Tongue (tissue), 2 donors: ENCODE measurements around the gene SLC1A7. TPM values are rescaled to one million over a fixed set of nuclear protein-coding genes. Genes with fewer than 3 reads are reported as not detected.

ENCODE experiments used
- DNase-seq: peaks from one replicate; pipeline ENCODE4 v3.0.0-alpha.2; 2015
- total RNA-seq: library from RNA; depleted of rRNA; stranded (reverse); fragments of >200 nt; gene quantifications from one replicate; pipeline ENCODE4 v1.2.3, GENCODE V29; 2014

Gene SLC1A7
- total RNA-seq, 1 donor from 2014 or later = not detected

DNA sequence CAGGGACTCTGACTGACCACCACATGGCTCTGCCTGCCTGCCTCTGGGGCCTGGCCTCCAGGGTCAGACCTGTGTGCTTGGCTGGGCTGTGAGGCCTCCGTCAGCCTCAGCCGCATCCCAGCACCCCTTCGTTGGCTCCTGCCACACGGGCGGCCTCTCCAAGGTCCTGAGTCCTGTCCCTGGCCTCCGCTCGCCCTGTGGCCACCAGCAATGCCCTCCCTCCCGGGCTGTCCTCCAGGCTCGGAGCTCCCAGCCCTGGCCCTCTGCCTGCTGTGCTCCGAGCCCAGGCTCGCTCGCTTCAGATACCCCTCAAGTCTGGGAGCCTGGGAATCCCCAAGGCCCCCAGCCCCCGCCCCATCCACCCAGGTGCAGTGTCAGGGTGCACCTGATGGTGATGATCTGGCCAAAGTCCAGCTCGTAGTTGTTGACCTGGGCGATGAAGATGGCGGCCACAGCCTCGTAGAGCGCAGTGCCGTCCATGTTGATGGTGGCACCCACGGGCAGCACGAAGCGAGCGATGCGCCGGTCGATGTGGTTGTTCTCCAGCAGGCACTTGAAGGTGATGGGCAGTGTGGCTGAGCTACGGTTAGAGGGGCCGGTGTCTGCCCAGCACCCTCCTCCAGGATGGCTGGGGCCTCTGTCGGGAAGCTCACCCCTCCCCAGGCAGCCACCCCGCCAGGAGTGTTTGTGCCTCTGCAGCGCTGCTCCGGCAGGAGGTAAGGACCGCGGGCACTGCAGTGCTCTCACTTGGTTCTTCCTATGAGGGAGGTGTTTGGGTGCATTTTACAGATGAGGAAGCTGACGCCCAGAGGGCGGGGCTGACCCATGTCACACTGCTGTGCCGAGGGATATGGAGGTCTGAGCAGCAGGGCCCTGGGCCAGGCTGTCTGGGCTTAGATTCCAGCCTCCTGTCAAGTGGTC is 52.0 kb downstream of the SLC1A7 start:
- DNase-seq = no peak

GRCh38 chr1:53089478-53090226 is 52.8 kb downstream of the SLC1A7 start:
- no peak for DNase-seq

GRCh38 chr1:53088616-53089300 is 53.7 kb downstream of the SLC1A7 start:
- peak; percentile 86 for DNase-seq

DNA sequence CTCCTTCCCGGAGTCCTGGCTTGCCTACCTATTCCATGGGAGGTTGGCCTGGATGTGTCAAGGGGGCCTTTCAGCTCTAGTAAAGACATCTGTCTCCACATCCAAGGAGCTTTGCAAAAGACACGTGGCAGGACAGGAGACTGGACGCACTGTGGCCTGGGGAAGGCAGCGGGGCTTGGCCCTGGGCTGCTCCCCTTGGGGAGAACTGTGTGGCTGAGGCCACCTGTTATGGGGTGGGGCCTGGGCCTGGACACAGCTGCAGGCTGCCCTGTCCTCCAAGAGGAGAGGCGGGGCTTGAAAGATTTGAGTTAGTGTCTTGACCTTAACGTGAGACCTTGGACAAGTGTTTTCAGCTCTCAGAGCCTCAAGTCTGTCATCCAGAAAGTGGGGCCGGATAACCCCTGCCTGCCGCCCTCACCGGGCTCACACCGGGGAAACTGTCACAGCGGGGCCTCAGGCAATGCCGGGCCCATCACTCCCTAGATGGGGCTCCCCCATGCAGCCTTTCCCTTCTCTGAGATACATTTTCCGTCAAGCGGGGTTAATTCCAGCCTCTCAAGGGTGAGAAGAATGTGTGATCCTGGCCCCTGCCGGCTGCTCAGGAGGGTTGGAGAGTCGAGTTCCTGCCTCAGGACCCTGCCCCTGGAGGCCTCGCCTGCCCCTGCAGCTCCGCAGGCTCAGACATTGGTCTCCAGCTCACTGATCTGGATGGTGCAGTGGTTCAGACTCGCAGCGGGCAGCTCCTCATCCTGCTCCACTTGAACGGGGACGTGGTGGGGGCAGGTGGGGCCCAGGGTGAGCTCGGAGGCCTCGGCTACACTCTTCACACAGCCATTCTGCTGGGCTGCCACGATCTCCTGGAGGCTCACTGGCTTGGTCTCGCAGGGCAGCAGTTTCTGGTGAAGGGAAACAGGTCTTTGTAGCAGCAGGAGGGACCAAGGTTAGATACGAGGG is 54.8 kb downstream of the SLC1A7 start:
- DNase-seq = peak; percentile 59

DNA sequence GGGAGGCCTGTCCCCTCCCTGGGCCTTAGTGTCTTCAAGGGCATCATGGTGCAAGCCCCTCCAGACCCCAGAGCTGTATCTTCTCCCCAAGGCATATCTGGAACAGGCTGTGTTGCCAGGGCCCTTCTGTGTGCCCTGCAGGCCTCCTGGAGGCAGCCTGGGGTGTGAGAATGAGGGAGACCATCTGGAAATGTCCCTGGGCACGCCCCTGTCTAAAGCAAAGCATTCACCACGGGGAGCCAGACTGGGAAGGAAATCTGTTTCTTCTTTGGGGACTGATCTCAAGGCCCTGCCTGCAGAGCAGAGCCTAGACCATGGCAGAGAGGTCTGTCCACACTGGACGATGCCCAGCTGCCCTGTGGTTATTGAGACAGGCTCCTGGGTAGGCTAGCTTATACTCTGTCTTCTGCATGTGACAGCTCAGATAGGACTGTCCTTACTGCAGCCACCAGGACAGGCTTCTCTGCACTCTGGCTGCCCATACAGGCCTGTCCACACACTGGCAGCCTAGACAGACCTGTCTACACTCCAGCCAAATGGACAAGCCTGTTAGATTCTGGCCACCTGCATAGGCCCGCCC is 55.9 kb downstream of the SLC1A7 start:
- peak; percentile 65 for DNase-seq

DNA sequence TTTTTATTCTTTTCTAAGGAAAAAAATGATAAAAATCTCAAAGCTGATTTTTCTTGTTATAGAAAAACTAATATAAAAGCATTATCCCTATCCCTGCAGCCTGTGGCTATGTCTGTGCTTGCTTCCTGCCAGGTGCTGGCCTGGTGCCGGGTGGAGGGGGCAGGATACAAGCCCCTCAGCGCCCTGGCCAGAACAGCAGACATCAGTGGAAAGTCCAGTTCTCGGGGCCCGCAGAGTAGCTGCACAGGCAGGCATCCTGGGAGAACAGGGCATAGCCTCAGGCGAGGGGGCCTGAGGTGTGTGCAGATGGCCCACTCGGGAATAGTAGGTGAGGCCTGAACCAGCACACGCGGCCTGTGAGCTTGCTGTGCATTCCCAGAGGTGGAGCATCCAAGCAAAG is 57.0 kb downstream of the SLC1A7 start:
- no peak for DNase-seq

DNA sequence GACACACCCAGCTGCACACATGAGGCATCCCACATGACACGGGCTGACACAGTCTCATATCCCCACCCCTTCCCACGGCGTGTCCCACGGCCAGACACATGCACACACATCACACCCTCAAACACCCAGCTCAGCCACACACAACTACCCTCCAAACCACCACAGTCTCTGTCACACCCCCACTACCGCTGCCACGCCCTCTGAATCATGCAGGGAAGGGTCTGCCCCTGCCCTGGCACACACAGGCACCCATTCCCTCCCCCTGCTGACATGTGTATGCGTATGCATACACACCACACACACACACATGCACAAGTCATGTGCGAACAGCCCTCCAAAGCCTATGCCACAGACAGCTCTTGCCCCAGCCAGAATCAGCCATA is 57.9 kb downstream of the SLC1A7 start:
- DNase-seq = no peak

GRCh38 chr1:53083636-53084588 is 58.5 kb downstream of the SLC1A7 start:
- no peak for DNase-seq

DNA sequence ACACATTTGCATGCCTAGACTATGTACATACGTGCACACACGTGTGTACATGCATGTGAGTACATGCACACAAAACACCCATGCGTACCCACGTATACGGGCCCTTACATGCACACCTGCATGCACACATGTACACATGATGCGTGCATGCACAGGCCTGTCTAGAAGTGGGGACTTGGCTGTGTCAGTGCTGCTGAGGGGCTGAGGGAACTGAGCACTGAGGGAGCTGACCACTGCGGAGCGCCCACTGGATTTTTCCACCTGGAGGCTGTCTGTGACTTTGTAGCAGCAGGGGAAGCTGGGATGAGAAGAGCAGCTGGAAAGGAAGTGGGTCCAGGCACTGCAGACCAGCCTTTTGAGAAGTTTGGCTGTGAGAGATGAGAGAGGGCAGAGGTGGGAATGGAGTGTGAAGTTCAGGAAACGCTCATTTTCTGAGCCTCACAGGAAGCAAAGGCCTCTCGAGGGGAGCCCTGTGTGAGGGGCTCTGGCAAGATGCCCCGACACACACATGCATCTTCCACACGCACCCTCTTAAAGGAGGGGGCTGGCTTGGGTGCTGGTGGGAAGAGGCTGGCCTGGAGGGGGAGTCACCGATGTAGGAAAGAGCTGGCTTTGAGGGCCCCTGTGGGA is 59.5 kb downstream of the SLC1A7 start:
- no peak for DNase-seq

DNA sequence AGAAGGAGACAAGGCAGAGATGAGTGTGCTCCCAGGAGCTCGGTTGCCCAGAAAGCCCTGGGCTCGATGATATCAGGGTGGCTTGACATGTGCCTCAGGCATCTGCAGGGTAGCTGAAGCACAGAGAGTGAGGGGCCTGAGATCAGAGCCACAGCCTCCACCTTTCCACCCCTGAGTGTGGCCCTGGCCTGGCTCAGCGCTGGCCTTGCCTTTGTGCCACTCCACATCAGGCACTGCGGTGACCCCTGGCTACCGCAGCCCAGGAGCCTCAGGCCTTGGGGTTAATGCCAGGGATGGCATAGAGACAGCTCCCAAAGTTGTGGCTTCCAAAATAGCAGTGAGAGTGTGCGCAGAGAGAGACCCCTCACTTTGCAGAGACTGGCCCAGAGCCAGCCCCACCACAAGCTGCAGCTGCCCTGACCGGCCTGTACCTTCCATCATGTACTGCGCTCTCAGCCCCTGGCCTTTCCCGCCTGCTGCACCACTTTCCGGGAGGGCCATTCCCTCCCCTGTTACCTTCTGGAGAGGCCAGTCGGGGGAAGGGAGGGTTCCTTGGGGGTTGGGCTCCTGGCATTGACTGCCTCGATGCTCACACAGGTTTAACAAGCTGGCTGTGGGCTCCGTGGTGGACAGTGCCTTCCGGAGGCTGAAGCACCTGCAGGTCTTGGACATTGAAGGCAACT is 60.9 kb downstream of the SLC1A7 start:
- peak; percentile 37 for DNase-seq

DNA sequence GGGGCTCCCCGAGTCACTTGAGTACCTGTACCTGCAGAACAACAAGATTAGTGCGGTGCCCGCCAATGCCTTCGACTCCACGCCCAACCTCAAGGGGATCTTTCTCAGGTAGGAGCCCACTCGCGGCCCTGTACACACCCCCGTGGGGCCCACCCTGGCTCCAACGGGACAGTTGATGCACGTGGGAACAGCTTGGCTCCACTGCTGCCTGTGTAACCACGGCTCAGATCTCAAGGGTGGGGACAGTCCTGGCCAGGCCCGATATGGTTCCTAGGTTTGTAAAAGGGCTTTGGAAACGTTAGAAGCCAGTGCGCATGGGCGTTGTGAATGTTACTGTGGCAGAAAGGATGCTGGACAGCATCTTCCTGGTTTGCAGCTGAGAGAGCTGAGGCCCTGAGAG is 61.7 kb downstream of the SLC1A7 start:
- no peak for DNase-seq

DNA sequence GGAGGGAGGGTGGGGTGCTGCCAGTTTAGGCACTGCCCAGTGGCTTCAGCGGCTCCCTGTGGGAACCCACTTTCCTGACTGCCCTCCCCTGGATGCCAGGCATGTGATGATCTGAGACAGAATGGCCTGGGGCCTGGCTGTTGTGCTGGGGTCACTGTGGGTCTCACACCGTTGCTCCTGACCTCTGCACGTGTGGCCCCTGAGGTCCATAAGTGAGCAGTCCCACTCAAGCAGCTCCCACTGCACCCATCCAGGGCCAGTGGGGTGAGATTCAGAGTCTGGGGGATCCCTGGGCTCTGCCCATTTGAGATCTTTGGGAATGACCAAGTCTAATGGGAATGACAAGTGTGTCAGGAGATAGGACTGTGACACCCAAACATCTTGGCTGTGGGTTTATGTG is 62.4 kb downstream of the SLC1A7 start:
- DNase-seq = no peak

GRCh38 chr1:53079251-53079650 is 63.2 kb downstream of the SLC1A7 start:
- no peak for DNase-seq

- no peak for DNase-seq
Measured at GRCh38 chr1:53078333-53079101, 63.9 kb downstream of the SLC1A7 start.

DNA sequence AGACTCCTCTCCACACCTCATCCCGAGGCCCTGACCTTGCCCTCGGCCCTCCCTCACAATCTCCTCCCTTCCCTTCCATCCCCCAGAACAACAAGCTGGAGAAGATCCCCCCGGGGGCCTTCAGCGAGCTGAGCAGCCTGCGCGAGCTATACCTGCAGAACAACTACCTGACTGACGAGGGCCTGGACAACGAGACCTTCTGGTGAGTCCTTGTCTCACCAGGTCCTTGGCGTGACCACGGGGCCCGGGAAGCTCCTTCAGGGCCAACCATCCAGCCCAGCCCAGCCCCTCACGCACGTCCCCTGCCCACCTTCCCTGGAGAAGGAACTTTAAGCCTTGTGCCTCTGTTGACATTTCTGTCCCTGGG is 64.9 kb downstream of the SLC1A7 start:
- DNase-seq = no peak

- no peak for DNase-seq
Measured at GRCh38 chr1:53076721-53077598, 65.5 kb downstream of the SLC1A7 start.

GRCh38 chr1:53076165-53076564 is 66.3 kb downstream of the SLC1A7 start:
- DNase-seq = no peak
